Measurements from ENCODE around the gene RNF213. TPM values are rescaled to one million over a fixed set of nuclear protein-coding genes. Genes with fewer than 3 reads are reported as not detected.

Gene RNF213
- total RNA-seq, 1 experiment from 2014 or later, result 44.5 TPM

DNA sequence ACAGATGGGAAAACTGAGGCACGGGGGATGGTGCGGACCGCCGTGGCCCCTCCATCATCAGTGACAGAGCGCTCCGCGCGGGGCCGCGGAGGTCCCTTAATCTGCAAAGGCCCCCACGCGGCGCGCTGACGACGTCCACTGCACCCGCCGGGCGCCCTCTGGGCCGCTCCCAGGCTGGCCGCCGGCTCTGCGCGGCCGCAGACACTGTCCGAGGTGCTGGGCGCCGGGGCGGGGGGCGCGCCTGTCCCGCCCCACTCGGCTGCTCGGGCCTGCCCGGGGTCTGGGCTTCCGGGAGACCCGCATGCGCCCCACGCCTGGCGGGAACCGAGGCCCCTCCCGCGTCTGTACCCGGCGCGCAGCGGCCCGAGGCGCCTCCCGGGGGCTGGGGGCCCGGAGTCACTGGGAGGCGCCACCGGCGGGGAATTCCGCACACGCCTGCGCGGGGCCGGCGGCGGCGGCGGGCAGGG lies 550 bp upstream of the RNF213 start (continued):
- no peak for TF ChIP-seq EGR1 (IDR thresholded peaks at IDR 0.05; ENCODE audit: low read depth)
- TF ChIP-seq POLR2A (IDR thresholded peaks at IDR 0.05; ENCODE audit: borderline replicate concordance, extremely low read depth, insufficient read depth, insufficient read length), result peak; percentile 11

DNA sequence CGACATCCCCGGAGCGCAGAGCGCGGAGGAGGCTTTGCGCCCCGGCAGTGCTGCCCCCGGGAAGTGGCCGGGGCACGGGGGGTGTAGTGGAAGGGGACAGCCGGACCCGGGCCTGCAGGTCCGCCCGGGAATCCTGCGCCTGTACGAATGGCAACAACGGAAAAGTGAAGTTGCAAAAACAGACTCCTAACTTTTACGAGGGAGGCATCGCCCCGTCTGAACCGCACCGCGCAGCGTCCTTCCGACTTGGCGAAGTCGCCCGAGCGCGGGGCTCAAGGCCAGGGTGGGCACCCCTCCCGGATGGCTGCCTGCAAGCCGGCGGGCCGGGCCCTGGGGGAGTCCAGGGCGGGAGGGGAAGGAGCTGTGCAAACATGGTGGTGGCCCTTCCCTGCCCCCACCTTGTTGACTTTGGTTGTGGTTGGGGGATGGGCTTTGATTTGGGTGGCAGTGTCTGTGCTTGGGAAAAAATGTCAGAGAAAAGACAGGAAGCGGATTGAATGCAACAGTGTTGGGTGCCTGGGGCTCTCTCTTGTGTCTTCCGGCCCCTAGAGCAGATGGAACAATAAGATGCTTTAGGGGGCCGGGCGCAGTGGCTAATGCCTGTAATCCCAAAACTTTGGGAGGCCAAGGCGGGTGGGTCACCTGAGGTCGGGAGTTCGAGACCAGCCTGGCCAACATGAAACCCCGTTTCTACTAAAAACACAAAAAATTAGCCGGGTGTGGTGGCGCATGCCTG lies 675 bp downstream of the RNF213 start:
- peaks cover 26 to 50% of the 10 kb centered on the region in 2 experiments for H3K4me1 ChIP-seq (ENCODE audit: control insufficient read depth in 1 of 2, insufficient read depth in 2 of 2, low read length in 2 of 2)
- H3K4me3 ChIP-seq (replicated peaks in 1 of 2; ENCODE audit: low read depth in 1 of 2, low read length in 2 of 2), result peak overlapping the region; percentile 77 to 90

More for the DNA sequence above, 675 bp downstream of the RNF213 start:
- Histone ChIP-seq H2AFZ (ENCODE audit: low read depth, low read length, poor library complexity, severe bottlenecking) (no peak overlapping the region), H3K27ac (ENCODE audit: low read depth, low read length) (peak overlapping the region; percentile 88), H3K9me2 (ENCODE audit: insufficient read depth) (no peaks in the 10 kb centered on the region), H3K36me3 (ENCODE audit: control insufficient read depth in 1 of 2, insufficient read depth in 2 of 2, low read length in 2 of 2) (no peaks in the 10 kb centered on the region), H3K4me2 (ENCODE audit: low read length) (peak overlapping the region; percentile 94), H3K9me3 (ENCODE audit: control insufficient read depth in 1 of 2, insufficient read depth in 1 of 2, low read depth in 1 of 2, low read length in 2 of 2) (no peaks in the 10 kb centered on the region), H4K20me1 (ENCODE audit: insufficient read depth) (no peaks in the 10 kb centered on the region), H3K79me2 (ENCODE audit: insufficient read depth, low read length) (no peaks in the 10 kb centered on the region), H3K9ac (ENCODE audit: low read length) (peak overlapping the region; percentile 95), H3K27me3 (ENCODE audit: insufficient read depth, low read length) (no peaks in the 10 kb centered on the region)
- TF ChIP-seq POLR2A (IDR thresholded peaks at IDR 0.05; ENCODE audit: borderline replicate concordance, extremely low read depth, insufficient read depth, insufficient read length) (peak; percentile 27), CBX3 (IDR thresholded peaks at IDR 0.05; ENCODE audit: low read depth) (peak; percentile 44; the same call in 1 of the 2 replicates), POLR2AphosphoS5 (IDR thresholded peaks at IDR 0.05; ENCODE audit: low read depth, low read length) (no peak; the same call in 1 of the 2 replicates), CEBPB (IDR thresholded peaks at IDR 0.05; ENCODE audit: low read depth) (no peak), SP1 (IDR thresholded peaks at IDR 0.05; ENCODE audit: low read depth) (no peak), SRF (IDR thresholded peaks at IDR 0.05; ENCODE audit: low read depth) (no peak), JUND (IDR thresholded peaks at IDR 0.05) (no peak), YY1 (IDR thresholded peaks at IDR 0.05; ENCODE audit: extremely low read depth, insufficient replicate concordance, low read depth, low read length) (no peak), SIN3A (IDR thresholded peaks at IDR 0.05; ENCODE audit: low read depth) (no peak), RAD21 (IDR thresholded peaks at IDR 0.05; ENCODE audit: low read depth) (no peak), ZFX (IDR thresholded peaks at IDR 0.05) (peak; percentile 62; the same call in 1 of the 2 replicates), TCF7L2 (IDR thresholded peaks at IDR 0.05; ENCODE audit: borderline replicate concordance, extremely low read depth, insufficient read depth, insufficient read length) (no peak), ELF1 (IDR thresholded peaks at IDR 0.05; ENCODE audit: borderline replicate concordance, low read depth) (no peak; the same call in 1 of the 2 replicates)
- TF ChIP-seq, protein P1, sequence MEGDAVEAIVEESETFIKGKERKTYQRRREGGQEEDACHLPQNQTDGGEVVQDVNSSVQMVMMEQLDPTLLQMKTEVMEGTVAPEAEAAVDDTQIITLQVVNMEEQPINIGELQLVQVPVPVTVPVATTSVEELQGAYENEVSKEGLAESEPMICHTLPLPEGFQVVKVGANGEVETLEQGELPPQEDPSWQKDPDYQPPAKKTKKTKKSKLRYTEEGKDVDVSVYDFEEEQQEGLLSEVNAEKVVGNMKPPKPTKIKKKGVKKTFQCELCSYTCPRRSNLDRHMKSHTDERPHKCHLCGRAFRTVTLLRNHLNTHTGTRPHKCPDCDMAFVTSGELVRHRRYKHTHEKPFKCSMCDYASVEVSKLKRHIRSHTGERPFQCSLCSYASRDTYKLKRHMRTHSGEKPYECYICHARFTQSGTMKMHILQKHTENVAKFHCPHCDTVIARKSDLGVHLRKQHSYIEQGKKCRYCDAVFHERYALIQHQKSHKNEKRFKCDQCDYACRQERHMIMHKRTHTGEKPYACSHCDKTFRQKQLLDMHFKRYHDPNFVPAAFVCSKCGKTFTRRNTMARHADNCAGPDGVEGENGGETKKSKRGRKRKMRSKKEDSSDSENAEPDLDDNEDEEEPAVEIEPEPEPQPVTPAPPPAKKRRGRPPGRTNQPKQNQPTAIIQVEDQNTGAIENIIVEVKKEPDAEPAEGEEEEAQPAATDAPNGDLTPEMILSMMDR (IDR thresholded peaks at IDR 0.05 in 2 of 3, conservative IDR thresholded peaks at IDR 0.05 in 1 of 3; ENCODE audit: borderline replicate concordance in 1 of 3, insufficient read depth in 1 of 3, low read depth in 2 of 3, low read length in 2 of 3), result no peak
- TF ChIP-seq, protein P2, sequence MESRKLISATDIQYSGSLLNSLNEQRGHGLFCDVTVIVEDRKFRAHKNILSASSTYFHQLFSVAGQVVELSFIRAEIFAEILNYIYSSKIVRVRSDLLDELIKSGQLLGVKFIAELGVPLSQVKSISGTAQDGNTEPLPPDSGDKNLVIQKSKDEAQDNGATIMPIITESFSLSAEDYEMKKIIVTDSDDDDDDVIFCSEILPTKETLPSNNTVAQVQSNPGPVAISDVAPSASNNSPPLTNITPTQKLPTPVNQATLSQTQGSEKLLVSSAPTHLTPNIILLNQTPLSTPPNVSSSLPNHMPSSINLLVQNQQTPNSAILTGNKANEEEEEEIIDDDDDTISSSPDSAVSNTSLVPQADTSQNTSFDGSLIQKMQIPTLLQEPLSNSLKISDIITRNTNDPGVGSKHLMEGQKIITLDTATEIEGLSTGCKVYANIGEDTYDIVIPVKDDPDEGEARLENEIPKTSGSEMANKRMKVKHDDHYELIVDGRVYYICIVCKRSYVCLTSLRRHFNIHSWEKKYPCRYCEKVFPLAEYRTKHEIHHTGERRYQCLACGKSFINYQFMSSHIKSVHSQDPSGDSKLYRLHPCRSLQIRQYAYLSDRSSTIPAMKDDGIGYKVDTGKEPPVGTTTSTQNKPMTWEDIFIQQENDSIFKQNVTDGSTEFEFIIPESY (IDR thresholded peaks at IDR 0.05; ENCODE audit: extremely low read depth, insufficient replicate concordance, low read length), result no peak
- TF ChIP-seq, protein P3, sequence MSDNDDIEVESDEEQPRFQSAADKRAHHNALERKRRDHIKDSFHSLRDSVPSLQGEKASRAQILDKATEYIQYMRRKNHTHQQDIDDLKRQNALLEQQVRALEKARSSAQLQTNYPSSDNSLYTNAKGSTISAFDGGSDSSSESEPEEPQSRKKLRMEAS (IDR thresholded peaks at IDR 0.05), result 0 out of 2 replicates have a peak, but pooled peaks have one; percentile 24
- ATAC-seq (peak; percentile 28), DNase-seq (ENCODE audit: low read depth, low spot score) (no peak)
- ChIA-PET POLR2A (no interaction called here), RAD21 (ENCODE audit: low non-redundant PET in 1 of 2, low total read pairs in 2 of 2, uncharacterized antibody in 2 of 2, unreplicated experiment in 2 of 2) (no interaction called here), CTCF (no interaction called here)
- BruUV-seq (replicated peaks), result TSS peak; percentile 62
- intact Hi-C loops (cut with micrococcal nuclease), result no loop called here
